HG03354 (cell line): ENCODE data around the gene TAF6L.
"Not testable (repeated sequence)": the region's sequence is repeated elsewhere in the genome, so short reads cannot be mapped to it uniquely, and the experiment has no call there.

Experiments used
- ATAC-seq: cut with Tn5 transposase; IDR thresholded peaks from one replicate; pipeline ENCODE4 v1.9.1; 2021; ENCODE audit warnings: mild to moderate bottlenecking; ENCODE audit not compliant: unreplicated experiment, poor library complexity, severe bottlenecking

Gene TAF6L

DNA sequence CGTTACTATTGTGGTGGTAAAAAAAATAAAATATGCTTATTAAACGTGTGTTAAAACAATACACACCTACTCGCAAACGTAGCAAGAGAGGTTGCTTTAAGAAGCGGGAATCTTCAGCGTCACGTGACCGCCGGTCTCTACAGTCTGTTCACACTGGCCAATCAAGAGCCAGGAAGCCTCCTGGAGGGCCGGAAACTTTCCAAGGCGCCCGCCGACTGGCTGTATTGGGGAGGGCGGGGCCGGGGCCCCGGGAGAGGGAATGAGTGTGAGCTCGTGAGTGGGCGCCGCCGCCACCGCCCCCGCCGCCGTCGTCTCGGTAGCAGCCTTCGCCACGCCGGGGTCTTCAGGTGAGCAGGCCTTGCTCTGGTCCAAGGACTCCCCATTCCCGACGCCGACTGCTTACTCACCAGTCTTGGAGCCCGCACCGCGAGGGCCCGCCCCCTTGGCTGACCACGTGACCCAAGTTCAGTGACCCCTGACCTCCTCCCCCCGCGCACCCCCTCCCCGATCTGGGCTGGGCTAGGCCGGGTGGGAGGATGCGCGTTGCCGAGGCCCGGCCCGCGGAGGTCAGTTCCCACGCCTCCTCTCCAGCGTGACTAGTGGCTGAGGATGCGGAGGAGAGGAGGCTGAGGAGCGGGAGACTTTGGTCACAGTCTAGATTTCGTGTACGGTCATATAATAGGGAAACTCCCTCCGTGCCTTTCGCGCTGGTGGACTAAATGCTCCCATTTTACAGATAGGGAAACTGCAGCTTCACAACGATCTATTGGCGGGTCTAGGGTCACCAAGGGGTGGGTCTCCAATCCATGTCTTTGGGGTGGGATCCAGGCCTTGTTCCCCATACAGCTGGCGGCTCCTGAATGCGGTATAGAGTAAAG, at the start of gene TAF6L:
Gene TAF6L (plus strand): TSS at position 253 of the 878 bp plus-strand sequence. CDS start 4,388 bp downstream, outside the sequence.
- peak; percentile 80 for ATAC-seq

DNA sequence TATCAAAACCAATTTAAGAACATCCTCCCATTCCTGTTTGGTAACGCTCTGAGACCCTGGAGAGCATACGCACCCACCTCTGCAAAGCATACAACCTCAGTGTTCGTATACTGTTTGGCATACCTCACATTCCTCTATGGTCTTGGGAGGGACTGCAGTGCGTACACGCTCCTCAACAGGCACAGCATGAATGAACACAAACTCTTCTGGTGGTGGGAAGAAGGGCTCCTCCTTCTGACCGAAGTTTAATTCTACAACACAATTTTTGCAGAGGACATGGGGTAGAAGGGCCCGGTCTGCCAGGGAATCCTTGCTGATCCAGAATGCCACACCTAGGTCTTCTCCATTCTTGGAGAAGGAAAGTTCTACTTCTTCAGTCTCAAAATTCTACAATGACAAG, 49.2 kb upstream of the TAF6L start:
- ATAC-seq: no peak

- no peak for ATAC-seq
Measured at GRCh38 chr11:62724171-62724570, 47.0 kb upstream of the TAF6L start.

GRCh38 chr11:62725646-62726045, 45.5 kb upstream of the TAF6L start:
- no peak for ATAC-seq

DNA sequence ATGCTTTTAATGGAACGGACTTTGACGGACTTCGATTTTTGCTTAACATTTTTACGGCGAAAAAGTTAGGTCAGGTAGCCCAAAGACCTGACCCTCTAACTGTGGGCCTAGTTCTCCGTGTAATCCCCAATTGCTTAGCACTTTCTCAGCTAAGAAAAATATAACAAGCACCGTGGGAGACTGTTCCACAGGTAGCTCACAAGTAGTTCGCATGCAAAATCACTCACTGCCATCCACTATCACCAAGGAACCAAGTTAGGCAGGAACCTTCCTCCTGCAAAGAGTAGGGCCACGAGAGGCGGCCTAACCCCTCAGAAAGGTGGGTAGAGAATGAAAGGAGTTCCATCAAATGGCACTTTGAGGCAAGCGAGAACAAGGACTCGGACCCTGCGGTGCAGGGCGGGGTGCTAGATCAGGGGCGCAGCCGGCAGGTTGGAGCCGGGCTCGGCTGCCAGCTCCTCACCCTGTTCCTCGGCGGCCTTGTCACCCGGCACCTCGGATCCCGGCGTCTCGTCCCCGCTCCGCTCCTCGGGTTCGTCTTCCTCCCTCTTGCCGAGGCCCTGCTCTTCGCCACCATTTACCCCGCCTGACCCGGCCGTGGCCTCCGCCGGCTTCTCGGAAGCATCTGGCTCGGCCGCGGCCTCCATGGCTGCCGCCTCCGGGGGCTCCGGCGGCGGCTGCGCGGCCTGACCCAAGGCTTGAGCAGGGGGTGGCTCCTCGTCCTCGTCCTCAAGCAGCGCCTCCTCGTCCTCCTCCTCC, 44.9 kb upstream of the TAF6L start:
- ATAC-seq: no peak

GRCh38 chr11:62726915-62727164, 44.4 kb upstream of the TAF6L start:
- no peak for ATAC-seq

GRCh38 chr11:62727165-62727871, 43.9 kb upstream of the TAF6L start, which contains the start of gene HNRNPUL2:
Gene HNRNPUL2, minus strand, starts transcription at chr11:62727457. Its CDS starts 301 bp downstream, at chr11:62727156.
- ATAC-seq: peak; percentile 71

GRCh38 chr11:62727872-62728170, 43.4 kb upstream of the TAF6L start:
- peak; percentile 62 for ATAC-seq

DNA sequence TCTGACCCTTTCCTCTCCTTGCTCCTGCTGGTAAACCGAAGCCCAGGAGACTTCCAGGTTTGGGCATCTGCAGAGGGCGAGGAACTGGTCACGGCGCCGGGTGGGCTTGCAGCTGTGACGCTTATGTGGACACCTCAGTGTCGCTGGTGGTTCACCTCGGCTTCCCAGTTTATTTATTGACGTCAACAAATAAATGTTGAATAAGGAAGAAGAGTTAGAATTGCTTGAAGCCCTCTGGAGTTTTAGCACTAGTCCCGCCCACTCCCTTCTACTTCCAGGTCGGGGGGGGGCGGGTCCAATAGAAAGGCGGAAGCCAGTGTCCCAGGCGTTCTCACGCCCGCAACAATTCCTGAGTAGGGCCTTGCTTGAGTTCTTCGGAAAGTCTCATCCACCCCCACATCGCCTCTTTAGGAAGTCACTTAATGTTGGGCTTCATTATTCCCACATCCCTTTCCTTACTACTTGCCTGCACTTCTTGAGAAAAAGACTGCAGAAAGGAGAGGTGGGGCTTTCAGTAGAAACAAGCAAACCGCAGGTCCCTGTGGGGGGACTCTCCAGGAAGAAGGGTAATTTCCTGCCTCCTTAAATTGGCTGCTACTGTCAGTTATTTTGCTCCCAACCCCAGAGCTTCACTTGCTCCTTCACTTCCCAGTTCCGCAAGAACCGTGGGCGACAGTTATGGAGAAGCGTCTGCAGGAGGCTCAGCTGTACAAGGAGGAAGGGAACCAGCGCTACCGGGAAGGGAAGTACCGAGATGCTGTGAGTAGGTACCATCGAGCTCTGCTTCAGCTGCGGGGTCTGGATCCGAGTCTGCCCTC, 42.8 kb upstream of the TAF6L start, which contains the start of gene TTC9C:
Gene TTC9C (plus strand): TSS at position 316 of the 818 bp plus-strand sequence. CDS start 363 bp downstream, at position 679.
- ATAC-seq: peak; percentile 24

DNA sequence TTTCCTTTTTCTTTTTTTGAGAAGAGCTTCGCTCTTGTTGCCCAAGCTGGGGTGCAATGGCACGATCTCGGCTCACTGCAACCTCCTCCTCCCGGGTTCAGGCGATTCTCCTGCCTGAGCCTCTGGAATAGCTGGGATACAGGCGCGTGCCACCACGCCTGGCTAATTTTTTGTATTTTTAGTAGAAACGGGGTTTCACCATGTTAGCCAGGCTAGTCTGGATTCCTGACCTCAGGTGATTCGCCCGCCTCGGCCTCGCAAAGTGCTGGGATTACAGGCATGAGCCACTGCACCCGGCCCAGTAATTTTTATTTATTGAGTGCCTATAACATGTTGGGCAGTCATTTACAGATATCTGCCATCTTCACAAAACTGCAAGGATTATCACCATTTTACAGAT, 41.1 kb upstream of the TAF6L start:
- ATAC-seq: not testable (repeated sequence)

GRCh38 chr11:62732830-62733229, 38.4 kb upstream of the TAF6L start:
- ATAC-seq: no peak

DNA sequence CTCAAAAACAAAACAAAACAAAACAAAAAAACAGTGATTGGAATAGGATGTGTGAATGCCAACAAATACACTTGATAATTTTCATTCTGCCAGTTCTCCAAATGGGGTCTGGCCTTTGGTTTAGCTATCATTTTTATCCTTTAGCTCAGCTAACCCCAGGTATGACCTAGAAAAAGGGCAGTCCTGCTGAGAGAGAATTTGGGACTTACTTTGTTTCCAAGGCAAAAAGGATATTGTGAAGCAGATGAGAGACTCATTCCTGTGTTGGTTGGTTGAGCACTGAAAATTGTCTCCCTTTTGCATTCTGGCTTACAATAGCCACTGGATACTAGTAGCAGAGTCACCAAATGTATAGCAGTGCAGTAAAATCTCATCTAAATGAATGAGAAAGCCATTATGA, 34.0 kb upstream of the TAF6L start:
- ATAC-seq: no peak

GRCh38 chr11:62747475-62748160, 23.6 kb upstream of the TAF6L start:
- ATAC-seq: no peak

GRCh38 chr11:62749931-62750330, 21.3 kb upstream of the TAF6L start:
- ATAC-seq: not testable (repeated sequence)

- no peak for ATAC-seq
Measured at GRCh38 chr11:62752177-62752785, 18.9 kb upstream of the TAF6L start.

GRCh38 chr11:62752994-62753735, 18.0 kb upstream of the TAF6L start:
- no peak for ATAC-seq

DNA sequence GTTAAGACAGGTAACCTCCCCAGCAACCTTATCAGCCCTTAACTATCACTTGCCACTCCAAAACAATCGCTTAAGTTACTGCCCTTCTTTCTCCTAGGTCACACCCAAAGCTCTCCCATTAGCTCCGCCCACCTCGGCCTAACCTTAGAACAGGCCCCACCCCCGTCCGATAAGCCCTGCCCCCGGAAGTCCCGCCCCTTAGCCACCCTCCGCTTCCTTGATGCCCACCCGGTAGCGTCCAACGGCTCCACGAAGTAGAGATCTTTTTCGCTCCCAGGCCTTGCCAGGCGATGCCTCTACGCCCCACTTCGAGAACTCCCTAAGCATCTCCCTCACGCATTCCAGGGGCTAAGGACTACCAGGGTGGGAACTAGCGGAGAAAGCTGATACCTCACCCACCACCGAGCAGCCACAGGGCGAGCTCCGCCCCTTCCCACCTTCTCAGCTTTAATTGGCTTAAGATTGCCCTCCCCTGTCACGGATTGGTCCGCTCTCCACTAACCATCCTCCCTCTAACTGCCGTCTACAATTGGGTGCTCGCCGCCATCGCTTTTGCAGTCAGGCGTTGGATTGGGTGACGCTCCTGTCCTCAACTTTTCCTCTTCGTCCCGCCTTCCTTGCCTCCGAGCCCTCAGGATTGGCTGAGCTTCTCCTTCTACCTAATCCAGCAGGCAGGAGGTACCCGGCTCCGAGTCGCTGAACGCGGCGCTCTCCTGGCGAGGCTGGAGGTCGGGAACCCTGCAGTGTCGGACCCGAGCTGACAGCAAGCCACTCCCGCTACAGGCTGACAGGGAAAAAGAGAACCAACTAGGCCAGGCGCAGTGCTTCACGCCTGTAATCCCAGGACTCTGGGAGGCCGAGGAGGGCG, 17.2 kb upstream of the TAF6L start, which contains the start of gene ZBTB3:
Gene ZBTB3 (minus strand): TSS at position 425 of the 868 bp plus-strand sequence. CDS start 496 bp downstream, outside the sequence.
- peak; percentile 98 for ATAC-seq
